Neural cell (in vitro differentiated cells): Measurements from ENCODE around the gene UBA1. TPM values are rescaled to one million over a fixed set of nuclear protein-coding genes. Genes with fewer than 3 reads are reported as not detected.

ENCODE experiments used
- H2AFZ ChIP-seq: fragments of 200-600, 300-800 bp; sonication (generic), shearing (Covaris generic); 2 replicates; pipeline ENCODE4 v1.6.0; 2014; ENCODE audit warnings: low read depth, mild to moderate bottlenecking, antibody characterized with exemption, low read length, moderate library complexity
- H3F3A ChIP-seq: fragments of 200-600 bp; shearing (Covaris generic); 2 replicates; pipeline ENCODE4 v1.6.1; 2016; ENCODE audit warnings: mild to moderate bottlenecking, moderate library complexity, mixed read lengths, antibody characterized with exemption, low read length; ENCODE audit not compliant: insufficient read depth, poor library complexity, severe bottlenecking
- H3K27ac ChIP-seq: fragments of 200-600, 300-800 bp; sonication (generic), shearing (Covaris generic); 2 replicates; pipeline ENCODE4 v1.5.1; 2014; ENCODE audit warnings: mild to moderate bottlenecking, low read length, moderate library complexity
- H3K27me3 ChIP-seq: fragments of 300-800, 200-600 bp; sonication (generic), shearing (Covaris generic); 2 replicates; pipeline ENCODE4 v1.6.0; 2014; ENCODE audit warnings: mild to moderate bottlenecking, low read depth, low read length, moderate library complexity; ENCODE audit not compliant: insufficient read depth
- H3K36me3 ChIP-seq: fragments of 300-800, 200-600 bp; sonication (generic), shearing (Covaris generic); 2 replicates; pipeline ENCODE4 v1.5.1; 2014; ENCODE audit warnings: mild to moderate bottlenecking, antibody characterized with exemption, low read length, moderate library complexity; ENCODE audit not compliant: insufficient read depth
- H3K4me2 ChIP-seq: fragments of 300-800, 200-600 bp; sonication (generic), shearing (Covaris generic); 2 replicates; pipeline ENCODE4 v1.6.0; 2014; ENCODE audit warnings: mild to moderate bottlenecking, low read length
- H3K4me3 ChIP-seq: fragments of 300-800, 200-600 bp; sonication (generic), shearing (Covaris generic); 2 replicates; pipeline ENCODE4 v1.5.1; 2014; ENCODE audit warnings: mild to moderate bottlenecking, low read length, moderate library complexity
- H3K79me2 ChIP-seq: fragments of 200-600 bp; shearing (Covaris generic); replicated peaks from 2 replicates; pipeline ENCODE4 v1.6.0; 2014; ENCODE audit warnings: mild to moderate bottlenecking, low read length, moderate library complexity; ENCODE audit not compliant: insufficient read depth
- H3K9ac ChIP-seq: fragments of 300-800, 200-600 bp; sonication (generic), shearing (Covaris generic); 2 replicates; pipeline ENCODE4 v1.6.1; 2016; ENCODE audit warnings: mild to moderate bottlenecking, low read length, mixed read lengths
- H3K9me2 ChIP-seq: fragments of 200-600 bp; shearing (Covaris generic); 2 replicates; pipeline ENCODE4 v1.6.1; 2016; ENCODE audit warnings: mild to moderate bottlenecking, low read length, mixed read lengths; ENCODE audit not compliant: insufficient read depth
- H3K9me3 ChIP-seq: fragments of 200-600, 300-800 bp; sonication (generic), shearing (Covaris generic); 2 replicates; pipeline ENCODE4 v1.6.1; 2016; ENCODE audit warnings: mild to moderate bottlenecking, mixed run types, low read length, moderate library complexity, mixed read lengths
- H4K20me1 ChIP-seq: fragments of 200-600 bp; shearing (Covaris generic); 2 replicates; pipeline ENCODE4 v1.6.1; 2016; ENCODE audit warnings: mild to moderate bottlenecking, mixed run types; ENCODE audit not compliant: insufficient read depth
- EP300 ChIP-seq: fragments of 450-650 bp; conservative IDR thresholded peaks from 2 replicates; pipeline ENCODE4 v1.6.1; 2014; ENCODE audit warnings: antibody characterized with exemption, mild to moderate bottlenecking, moderate library complexity; ENCODE audit not compliant: poor library complexity, severe bottlenecking
- EZH2 ChIP-seq: fragments of 200-600, 300-800 bp; shearing (Covaris generic), sonication (generic); IDR thresholded peaks from 2 replicates; pipeline ENCODE4 v1.6.1; 2014; ENCODE audit warnings: antibody characterized with exemption, low read length, borderline replicate concordance, mild to moderate bottlenecking; ENCODE audit not compliant: insufficient read depth, poor library complexity, severe bottlenecking
- MXI1 ChIP-seq: fragments of 450-650 bp; conservative IDR thresholded peaks from 2 replicates; pipeline ENCODE4 v1.6.1; 2014; ENCODE audit warnings: antibody characterized with exemption, mild to moderate bottlenecking; ENCODE audit not compliant: poor library complexity, severe bottlenecking
- POLR2AphosphoS5 ChIP-seq: IDR thresholded peaks from 2 replicates; pipeline ENCODE4 v1.6.1; 2012
- RAD21 ChIP-seq: fragments of 450-650 bp; conservative IDR thresholded peaks from 2 replicates; pipeline ENCODE4 v1.6.1; 2014; ENCODE audit warnings: antibody characterized with exemption, mild to moderate bottlenecking, moderate library complexity
- SMC3 ChIP-seq: fragments of 450-650 bp; conservative IDR thresholded peaks from 2 replicates; pipeline ENCODE4 v1.6.1; 2014; ENCODE audit warnings: antibody characterized with exemption, mild to moderate bottlenecking, moderate library complexity; ENCODE audit not compliant: poor library complexity
- TAF1 ChIP-seq: IDR thresholded peaks from 2 replicates; pipeline ENCODE4 v1.6.1; 2012; ENCODE audit warnings: low read depth
- polyA plus RNA-seq: library from polyadenylated mRNA; depleted of rRNA; stranded (reverse); fragments of >200 nt; gene quantifications from 2 replicates; pipeline ENCODE4 v1.2.3, GENCODE V29; 2014
- TF ChIP-seq, protein P1 (sequence below): IDR thresholded peaks from 2 replicates; pipeline ENCODE4 v1.6.1; 2012; ENCODE audit warnings: borderline replicate concordance
- TF ChIP-seq, protein P2 (sequence below): fragments of 450-650 bp; IDR thresholded peaks from 2 replicates; pipeline ENCODE4 v1.5.1; 2014; ENCODE audit warnings: antibody characterized with exemption, mild to moderate bottlenecking, moderate library complexity; ENCODE audit not compliant: poor library complexity, severe bottlenecking

UBA1 gene
- polyA plus RNA-seq, 1 donor from 2014 or later = 132 TPM

DNA sequence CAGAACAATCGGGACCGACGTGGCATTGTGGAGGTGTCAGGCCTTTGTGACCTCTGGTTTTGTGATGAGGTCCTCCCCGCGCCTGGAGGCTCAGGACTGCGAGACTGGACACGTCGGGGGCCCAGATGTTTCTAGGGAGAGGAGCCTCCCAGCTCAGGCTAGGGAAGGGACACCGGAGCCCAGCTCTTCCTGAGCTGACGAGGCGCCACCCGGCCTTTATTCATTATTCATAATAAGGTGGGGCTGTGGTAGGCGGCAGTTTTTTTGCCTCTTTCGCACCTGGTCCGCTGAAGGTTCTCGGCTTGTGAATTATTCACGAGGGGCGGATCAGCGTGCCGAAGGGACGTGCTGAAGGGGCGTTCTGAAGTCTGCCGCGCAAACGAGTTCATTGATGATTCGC, 2.3 kb upstream of the UBA1 start:
- no peak overlapping the region for H3K27ac ChIP-seq
- no peak overlapping the region for H3K9ac ChIP-seq
- peaks cover 3% of the 10 kb centered on the region for H4K20me1 ChIP-seq
- H3K4me2 ChIP-seq = no peak overlapping the region
- H3K4me3 ChIP-seq = peak overlapping the region; percentile 63
- H3K79me2 ChIP-seq = peaks cover 26% of the 10 kb centered on the region
- H3K27me3 ChIP-seq = no peaks in the 10 kb centered on the region
- no peaks in the 10 kb centered on the region for H3K9me3 ChIP-seq
- TF ChIP-seq, protein P1, sequence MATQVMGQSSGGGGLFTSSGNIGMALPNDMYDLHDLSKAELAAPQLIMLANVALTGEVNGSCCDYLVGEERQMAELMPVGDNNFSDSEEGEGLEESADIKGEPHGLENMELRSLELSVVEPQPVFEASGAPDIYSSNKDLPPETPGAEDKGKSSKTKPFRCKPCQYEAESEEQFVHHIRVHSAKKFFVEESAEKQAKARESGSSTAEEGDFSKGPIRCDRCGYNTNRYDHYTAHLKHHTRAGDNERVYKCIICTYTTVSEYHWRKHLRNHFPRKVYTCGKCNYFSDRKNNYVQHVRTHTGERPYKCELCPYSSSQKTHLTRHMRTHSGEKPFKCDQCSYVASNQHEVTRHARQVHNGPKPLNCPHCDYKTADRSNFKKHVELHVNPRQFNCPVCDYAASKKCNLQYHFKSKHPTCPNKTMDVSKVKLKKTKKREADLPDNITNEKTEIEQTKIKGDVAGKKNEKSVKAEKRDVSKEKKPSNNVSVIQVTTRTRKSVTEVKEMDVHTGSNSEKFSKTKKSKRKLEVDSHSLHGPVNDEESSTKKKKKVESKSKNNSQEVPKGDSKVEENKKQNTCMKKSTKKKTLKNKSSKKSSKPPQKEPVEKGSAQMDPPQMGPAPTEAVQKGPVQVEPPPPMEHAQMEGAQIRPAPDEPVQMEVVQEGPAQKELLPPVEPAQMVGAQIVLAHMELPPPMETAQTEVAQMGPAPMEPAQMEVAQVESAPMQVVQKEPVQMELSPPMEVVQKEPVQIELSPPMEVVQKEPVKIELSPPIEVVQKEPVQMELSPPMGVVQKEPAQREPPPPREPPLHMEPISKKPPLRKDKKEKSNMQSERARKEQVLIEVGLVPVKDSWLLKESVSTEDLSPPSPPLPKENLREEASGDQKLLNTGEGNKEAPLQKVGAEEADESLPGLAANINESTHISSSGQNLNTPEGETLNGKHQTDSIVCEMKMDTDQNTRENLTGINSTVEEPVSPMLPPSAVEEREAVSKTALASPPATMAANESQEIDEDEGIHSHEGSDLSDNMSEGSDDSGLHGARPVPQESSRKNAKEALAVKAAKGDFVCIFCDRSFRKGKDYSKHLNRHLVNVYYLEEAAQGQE = no peak
- H3K36me3 ChIP-seq = no peaks in the 10 kb centered on the region
- no peaks in the 10 kb centered on the region for H3F3A ChIP-seq
- H3K9me2 ChIP-seq = no peaks in the 10 kb centered on the region
- H2AFZ ChIP-seq = no peak overlapping the region

DNA sequence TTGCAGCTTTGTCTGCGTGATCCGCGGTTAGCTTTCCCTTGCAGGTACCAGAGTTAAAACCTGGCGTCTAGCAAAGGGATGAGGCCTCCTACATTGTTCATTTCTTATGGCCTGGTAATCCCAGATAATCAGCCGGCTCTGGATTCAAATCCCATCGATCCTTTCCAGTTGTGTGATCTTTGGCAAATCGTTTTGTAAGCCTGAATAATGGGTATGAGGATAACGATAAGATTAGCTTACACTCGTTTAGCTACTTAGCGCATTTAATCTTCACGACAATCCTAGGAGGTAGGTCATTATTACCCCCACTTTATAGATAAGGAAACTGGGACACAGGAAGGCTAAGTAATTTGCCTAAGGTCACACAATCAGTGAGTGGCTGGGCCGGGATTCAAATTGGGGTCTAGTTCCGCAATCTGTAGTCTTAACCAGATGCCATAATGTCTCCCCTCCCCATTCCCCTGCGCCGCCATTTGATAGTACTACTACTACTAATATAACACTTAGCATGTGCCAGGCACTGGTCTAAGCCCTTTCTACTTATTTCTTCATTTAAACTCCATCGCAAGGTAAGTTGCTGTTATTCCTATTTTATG, 1.7 kb upstream of the UBA1 start:
- Histone ChIP-seq H3F3A (no peaks in the 10 kb centered on the region), H3K36me3 (no peaks in the 10 kb centered on the region), H3K4me3 (peak overlapping the region; percentile 63), H3K9me2 (no peaks in the 10 kb centered on the region), H3K79me2 (peaks cover 32% of the 10 kb centered on the region), H2AFZ (no peak overlapping the region), H3K4me2 (no peak overlapping the region), H3K27ac (no peak overlapping the region), H4K20me1 (peaks cover 9% of the 10 kb centered on the region), H3K27me3 (no peaks in the 10 kb centered on the region), H3K9ac (no peak overlapping the region), H3K9me3 (no peaks in the 10 kb centered on the region)
- no peak for TF ChIP-seq TAF1
- TF ChIP-seq MXI1 = no peak
- no peak for TF ChIP-seq EP300
- TF ChIP-seq, protein P1 = no peak
- TF ChIP-seq, protein P2, sequence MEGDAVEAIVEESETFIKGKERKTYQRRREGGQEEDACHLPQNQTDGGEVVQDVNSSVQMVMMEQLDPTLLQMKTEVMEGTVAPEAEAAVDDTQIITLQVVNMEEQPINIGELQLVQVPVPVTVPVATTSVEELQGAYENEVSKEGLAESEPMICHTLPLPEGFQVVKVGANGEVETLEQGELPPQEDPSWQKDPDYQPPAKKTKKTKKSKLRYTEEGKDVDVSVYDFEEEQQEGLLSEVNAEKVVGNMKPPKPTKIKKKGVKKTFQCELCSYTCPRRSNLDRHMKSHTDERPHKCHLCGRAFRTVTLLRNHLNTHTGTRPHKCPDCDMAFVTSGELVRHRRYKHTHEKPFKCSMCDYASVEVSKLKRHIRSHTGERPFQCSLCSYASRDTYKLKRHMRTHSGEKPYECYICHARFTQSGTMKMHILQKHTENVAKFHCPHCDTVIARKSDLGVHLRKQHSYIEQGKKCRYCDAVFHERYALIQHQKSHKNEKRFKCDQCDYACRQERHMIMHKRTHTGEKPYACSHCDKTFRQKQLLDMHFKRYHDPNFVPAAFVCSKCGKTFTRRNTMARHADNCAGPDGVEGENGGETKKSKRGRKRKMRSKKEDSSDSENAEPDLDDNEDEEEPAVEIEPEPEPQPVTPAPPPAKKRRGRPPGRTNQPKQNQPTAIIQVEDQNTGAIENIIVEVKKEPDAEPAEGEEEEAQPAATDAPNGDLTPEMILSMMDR = no peak
- TF ChIP-seq POLR2AphosphoS5 = no peak
- no peak for TF ChIP-seq RAD21
- no peak for TF ChIP-seq EZH2
- TF ChIP-seq SMC3 = no peak
